GM18951 (cell line): ENCODE results near the gene FAM237A.

Experiments
- POLR2A ChIP-seq: IDR thresholded peaks from 4 replicates; pipeline ENCODE4 v1.6.1; 2011; ENCODE audit warnings: mild to moderate bottlenecking; ENCODE audit not compliant: insufficient read length, insufficient read depth; ENCODE audit errors: extremely low read depth
- in situ Hi-C: fragments of 300-500 bp; cut with MboI; formaldehyde crosslinking; loops from one replicate; pipeline ENCODE4 v1.12.0; 2022; ENCODE audit warnings: low sequenced_read_pairs, mixed read lengths, inconsistent platforms; ENCODE audit not compliant: unreplicated experiment

The FAM237A gene

GRCh38 chr2:206642075-206643025, at the start of gene FAM237A:
Gene FAM237A (plus strand): TSS chr2:206642487. CDS start chr2:206644237, 1,750 bp downstream.
- TF ChIP-seq POLR2A, result no peak
- in situ Hi-C loops, result no loop called here

GRCh38 chr2:206597717-206598218, 44.5 kb upstream of the FAM237A start:
- in situ Hi-C loops, result no loop called here
- TF ChIP-seq POLR2A, result no peak

GRCh38 chr2:206603243-206603642, 39.0 kb upstream of the FAM237A start:
- no peak for TF ChIP-seq POLR2A
- in situ Hi-C loops, result no loop called here

GRCh38 chr2:206610451-206610850, 31.8 kb upstream of the FAM237A start:
- TF ChIP-seq POLR2A, result no peak
- in situ Hi-C loops, result no loop called here

GRCh38 chr2:206611191-206611590, 31.1 kb upstream of the FAM237A start:
- TF ChIP-seq POLR2A, result no peak
- in situ Hi-C loops, result no loop called here

- no peak for TF ChIP-seq POLR2A
- in situ Hi-C loops, result no loop called here
Observed at GRCh38 chr2:206611736-206612135, 30.6 kb upstream of the FAM237A start.

- no peak for TF ChIP-seq POLR2A
- in situ Hi-C loops, result no loop called here
Observed at GRCh38 chr2:206614811-206615210, 27.5 kb upstream of the FAM237A start.

- in situ Hi-C loops, result no loop called here
- no peak for TF ChIP-seq POLR2A
Observed at GRCh38 chr2:206615417-206616089, 26.7 kb upstream of the FAM237A start.

GRCh38 chr2:206616151-206616550, 26.1 kb upstream of the FAM237A start:
- no peak for TF ChIP-seq POLR2A
- in situ Hi-C loops, result no loop called here

- no peak for TF ChIP-seq POLR2A
- in situ Hi-C loops, result no loop called here
Observed at GRCh38 chr2:206619011-206619410, 23.3 kb upstream of the FAM237A start.

GRCh38 chr2:206626108-206626507, 16.2 kb upstream of the FAM237A start:
- in situ Hi-C loops, result no loop called here
- TF ChIP-seq POLR2A, result no peak

GRCh38 chr2:206627632-206628031, 14.7 kb upstream of the FAM237A start:
- no peak for TF ChIP-seq POLR2A
- in situ Hi-C loops, result no loop called here

GRCh38 chr2:206631340-206631739, 10.9 kb upstream of the FAM237A start:
- TF ChIP-seq POLR2A, result no peak
- in situ Hi-C loops, result no loop called here
